Activated CD4-positive, alpha-beta T cell treated with anti-CD3 and anti-CD28 coated beads for 1 hour (primary cell): Measurements from ENCODE around the gene MPV17L.
"Not testable (repeated sequence)": the region's sequence is repeated elsewhere in the genome, so short reads cannot be mapped to it uniquely, and the experiment has no call there.

ENCODE experiments used
- DNase-seq: peaks from one replicate; pipeline ENCODE4 v3.0.0-alpha.2; 2020

MPV17L gene

GRCh38 chr16:15415511-15415985, 20.0 kb downstream of the MPV17L start:
- DNase-seq, result no peak

GRCh38 chr16:15417197-15417596, 21.6 kb downstream of the MPV17L start:
- DNase-seq, result no peak

- no peak for DNase-seq
Measured at GRCh38 chr16:15418206-15418605, 22.7 kb downstream of the MPV17L start.

- not testable (repeated sequence) for DNase-seq
Measured at GRCh38 chr16:15421696-15422095, 26.1 kb downstream of the MPV17L start.

GRCh38 chr16:15422222-15422621, 26.7 kb downstream of the MPV17L start:
- DNase-seq, result no peak

GRCh38 chr16:15425861-15426260, 30.3 kb downstream of the MPV17L start:
- DNase-seq, result no peak

- no peak for DNase-seq
Measured at GRCh38 chr16:15426796-15427195, 31.2 kb downstream of the MPV17L start.

GRCh38 chr16:15427648-15428239, 32.2 kb downstream of the MPV17L start:
- peak; percentile 36 for DNase-seq

GRCh38 chr16:15430884-15431283, 35.3 kb downstream of the MPV17L start:
- not testable (repeated sequence) for DNase-seq

GRCh38 chr16:15434079-15434424, 38.5 kb downstream of the MPV17L start:
- DNase-seq, result no peak

GRCh38 chr16:15434425-15435215, 39.1 kb downstream of the MPV17L start, which contains the start of gene BMERB1:
TSS of gene BMERB1 (plus strand) at chr16:15434588. CDS start at chr16:15434654, 66 bp downstream.
- DNase-seq, result peak; percentile 23

GRCh38 chr16:15435216-15435864, 39.8 kb downstream of the MPV17L start:
- no peak for DNase-seq

GRCh38 chr16:15439102-15439501, 43.5 kb downstream of the MPV17L start:
- DNase-seq, result no peak

GRCh38 chr16:15439521-15439920, 44.0 kb downstream of the MPV17L start:
- no peak for DNase-seq

GRCh38 chr16:15440852-15441251, 45.3 kb downstream of the MPV17L start:
- DNase-seq, result no peak

- DNase-seq, result not testable (repeated sequence)
Measured at GRCh38 chr16:15442140-15442539, 46.6 kb downstream of the MPV17L start.

GRCh38 chr16:15443753-15444152, 48.2 kb downstream of the MPV17L start:
- no peak for DNase-seq

- no peak for DNase-seq
Measured at GRCh38 chr16:15444264-15444663, 48.7 kb downstream of the MPV17L start.

- DNase-seq, result no peak
Measured at GRCh38 chr16:15445450-15445849, 49.9 kb downstream of the MPV17L start.

- DNase-seq, result no peak
Measured at GRCh38 chr16:15446901-15447300, 51.3 kb downstream of the MPV17L start.

- DNase-seq, result no peak
Measured at GRCh38 chr16:15450624-15451023, 55.1 kb downstream of the MPV17L start.

GRCh38 chr16:15451098-15451731, 55.7 kb downstream of the MPV17L start:
- no peak for DNase-seq

- DNase-seq, result no peak
Measured at GRCh38 chr16:15452246-15452855, 56.8 kb downstream of the MPV17L start.
